NCI-H446 treated with DMSO at 0.1 percent for 48 hours (cell line): ENCODE data around the gene ZBTB20.

Experiments used
- DNase-seq: peaks from one replicate; lab custom pipeline; 2025; lab: John Stamatoyannopoulos, UW

The ZBTB20 gene

DNA sequence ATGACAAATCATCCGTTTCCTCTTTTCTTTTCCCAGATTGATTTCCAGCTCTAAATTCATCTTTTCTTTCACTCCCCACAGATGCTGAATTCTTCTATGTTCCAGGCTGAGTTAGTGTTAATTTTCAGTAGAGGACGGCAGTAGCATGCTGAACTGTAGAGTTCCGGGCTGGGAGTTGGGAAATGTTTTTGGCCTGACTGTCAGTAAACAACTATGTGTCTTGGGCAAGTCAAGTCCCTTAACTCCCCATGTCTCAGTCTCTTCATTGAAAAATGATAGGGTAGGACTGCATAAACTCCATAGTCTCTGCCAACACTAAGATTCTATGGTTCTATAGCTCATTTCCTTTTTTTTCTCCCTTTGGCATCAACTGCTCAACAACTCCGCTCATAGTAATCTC, 519.3 kb downstream of the ZBTB20 start:
- peak; percentile 48 for DNase-seq

DNA sequence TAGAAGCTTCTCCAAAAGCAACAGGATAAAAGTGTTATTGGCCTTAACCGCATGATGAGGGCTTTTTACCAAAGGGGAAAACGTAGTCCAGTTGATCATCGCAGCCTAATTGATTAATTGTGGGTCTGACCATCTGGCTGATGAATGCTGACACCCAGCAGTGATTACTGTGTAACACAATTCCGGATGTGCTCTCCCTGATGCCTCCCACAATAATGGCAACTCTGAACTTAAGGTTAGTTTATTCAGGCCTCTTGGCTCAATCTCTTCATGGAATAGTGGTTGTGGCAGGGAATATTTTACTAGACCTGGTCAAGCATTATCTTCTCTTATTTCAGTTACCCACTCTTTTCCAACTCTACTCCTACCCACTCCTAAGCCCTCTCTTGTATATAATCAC, 520.3 kb downstream of the ZBTB20 start:
- DNase-seq: peak; percentile 36

- peak; percentile 77 for DNase-seq
Measured at GRCh38 chr3:114624571-114625181, 522.4 kb downstream of the ZBTB20 start.

DNA sequence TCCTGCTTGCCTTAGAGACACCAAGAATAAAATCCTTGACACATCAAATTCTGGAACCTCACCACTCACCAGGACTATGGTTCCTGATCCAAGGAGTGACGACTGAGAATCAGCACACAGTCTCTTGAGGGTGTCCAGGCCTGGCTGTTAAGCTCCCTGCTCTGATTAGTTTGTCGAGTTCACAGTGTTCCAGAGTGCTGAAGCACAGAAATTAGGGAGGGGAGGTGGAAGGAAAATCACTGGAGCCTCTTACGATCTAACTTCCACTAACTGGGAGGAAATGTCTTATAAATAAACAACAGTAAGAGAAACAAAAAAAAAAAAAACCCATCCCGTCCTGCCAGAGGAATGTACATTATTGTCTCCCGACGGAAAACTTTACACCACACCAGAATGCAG, 523.0 kb downstream of the ZBTB20 start:
- no peak for DNase-seq

DNA sequence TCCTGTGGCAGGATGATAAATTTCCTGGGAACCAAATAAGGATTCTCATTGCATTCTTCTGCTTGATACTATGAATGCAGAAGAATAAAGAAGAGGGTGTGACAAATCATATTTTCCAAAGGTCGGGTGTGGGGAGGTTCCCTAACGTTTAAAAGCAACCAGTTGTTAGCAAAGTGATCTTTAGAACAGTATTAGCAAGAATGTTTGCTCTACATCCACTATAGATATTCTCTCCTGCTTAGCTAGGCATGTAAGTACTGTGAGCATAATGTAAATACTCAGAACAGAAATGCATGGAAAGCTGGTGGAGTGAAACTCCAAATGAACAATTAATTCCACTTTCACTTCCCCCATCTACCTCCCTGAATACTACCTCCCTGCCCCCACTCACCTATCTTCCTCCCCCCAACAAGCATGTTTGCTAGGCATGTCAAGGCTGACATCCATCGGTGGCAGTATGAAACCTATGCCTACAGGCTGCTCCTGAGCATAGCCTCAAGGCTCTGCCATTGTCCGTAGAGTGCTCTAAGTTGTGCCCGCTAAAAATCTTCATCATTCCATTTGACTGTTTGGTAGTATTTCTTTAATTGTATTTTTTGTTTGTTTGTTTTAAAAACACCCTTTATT, 523.6 kb downstream of the ZBTB20 start:
- DNase-seq: no peak

DNA sequence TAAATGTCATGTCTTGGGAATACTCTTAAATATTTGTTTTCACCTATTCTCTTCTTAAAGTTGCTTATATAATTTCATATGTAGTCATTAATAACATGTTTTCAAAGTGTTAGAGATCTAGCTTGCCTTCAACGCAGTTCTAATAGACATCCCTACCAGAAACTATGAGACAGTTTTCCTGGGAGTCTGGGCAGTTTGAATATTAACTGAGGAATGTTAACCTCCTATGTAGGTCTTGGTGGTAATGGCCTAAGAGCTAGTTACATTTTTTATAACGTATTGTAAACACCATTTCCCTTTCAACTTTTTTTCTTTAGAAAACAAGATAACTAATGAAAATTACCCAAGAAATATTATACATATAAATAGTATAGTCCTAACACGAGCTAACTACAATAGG, 525.1 kb downstream of the ZBTB20 start:
- no peak for DNase-seq

- no peak for DNase-seq
Measured at GRCh38 chr3:114619771-114620170, 527.3 kb downstream of the ZBTB20 start.

DNA sequence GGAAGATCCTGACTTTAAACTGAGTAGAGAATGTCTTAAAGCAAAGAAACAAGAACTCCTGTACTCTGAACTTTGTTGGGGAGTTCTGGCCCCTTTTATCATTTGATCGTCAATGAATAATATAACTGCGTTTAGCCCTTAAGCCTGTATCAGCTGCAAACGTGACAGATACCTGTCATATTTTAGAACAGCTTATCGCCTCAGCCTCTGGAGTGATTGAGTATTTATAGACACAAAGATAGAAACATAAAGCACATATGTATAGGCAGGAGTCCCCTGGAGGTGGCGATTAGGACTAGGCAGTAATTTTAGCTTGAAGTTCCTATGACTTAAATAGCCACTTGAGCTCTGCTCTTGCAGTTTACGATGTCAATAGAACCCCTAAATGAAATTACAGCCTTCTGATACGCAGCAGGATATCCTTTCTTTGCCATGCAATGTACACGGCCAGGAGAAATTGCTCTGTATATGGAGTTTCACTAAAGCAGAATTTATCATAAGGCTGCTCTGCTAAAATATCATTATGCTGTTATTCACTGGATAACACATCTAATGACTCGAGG, 531.5 kb downstream of the ZBTB20 start:
- DNase-seq: no peak

DNA sequence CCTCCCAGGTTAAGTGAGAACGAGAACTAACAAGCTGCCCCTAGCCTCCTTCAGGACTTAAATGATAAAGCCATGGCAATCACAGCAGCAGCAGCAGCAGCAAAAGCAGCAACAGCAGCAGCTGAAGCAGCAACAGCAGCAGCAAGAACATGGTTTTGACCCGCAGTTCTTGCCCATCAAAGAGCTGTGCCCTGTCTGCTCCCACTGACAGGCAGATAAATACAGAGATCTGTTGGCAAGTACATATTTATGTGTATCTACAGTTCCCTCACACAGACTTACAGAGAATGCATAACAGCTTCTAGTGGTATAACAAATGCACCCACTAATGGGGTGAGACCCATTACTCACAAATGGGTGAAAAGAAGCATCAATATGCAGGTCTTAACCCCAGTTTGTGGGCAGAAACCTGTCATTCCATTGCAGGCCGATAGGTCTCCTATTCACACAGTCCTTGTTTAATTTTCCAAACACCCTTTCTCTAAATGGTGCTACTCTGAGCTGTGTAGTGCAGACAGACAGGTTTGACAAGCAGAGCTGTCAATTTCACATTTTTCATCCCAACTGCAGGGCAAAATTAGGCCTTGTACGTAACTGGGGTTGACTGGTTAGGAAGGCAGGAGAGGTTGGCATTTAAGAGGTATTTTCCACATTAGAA, 537.0 kb downstream of the ZBTB20 start:
- no peak for DNase-seq

DNA sequence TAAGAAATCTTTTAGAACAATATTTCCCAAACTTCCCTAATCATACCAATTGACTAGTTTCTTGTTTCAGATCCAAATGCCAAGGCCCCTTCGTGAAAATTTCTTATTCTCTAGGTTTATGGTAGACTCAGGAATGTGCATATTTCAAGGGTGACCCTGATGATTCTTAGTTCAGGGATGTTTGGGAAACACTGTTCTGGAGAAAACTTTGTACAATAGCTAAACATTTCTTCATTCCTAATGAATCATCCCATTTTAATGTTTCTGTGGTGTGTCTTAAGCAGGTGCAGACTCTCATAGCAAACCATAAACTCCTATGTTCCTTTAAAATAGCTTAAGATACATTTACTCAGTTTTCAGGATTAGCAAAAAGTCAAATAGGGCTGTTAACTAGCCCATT, 538.8 kb downstream of the ZBTB20 start:
- DNase-seq: no peak

GRCh38 chr3:114606336-114606735, 540.8 kb downstream of the ZBTB20 start:
- DNase-seq: no peak

DNA sequence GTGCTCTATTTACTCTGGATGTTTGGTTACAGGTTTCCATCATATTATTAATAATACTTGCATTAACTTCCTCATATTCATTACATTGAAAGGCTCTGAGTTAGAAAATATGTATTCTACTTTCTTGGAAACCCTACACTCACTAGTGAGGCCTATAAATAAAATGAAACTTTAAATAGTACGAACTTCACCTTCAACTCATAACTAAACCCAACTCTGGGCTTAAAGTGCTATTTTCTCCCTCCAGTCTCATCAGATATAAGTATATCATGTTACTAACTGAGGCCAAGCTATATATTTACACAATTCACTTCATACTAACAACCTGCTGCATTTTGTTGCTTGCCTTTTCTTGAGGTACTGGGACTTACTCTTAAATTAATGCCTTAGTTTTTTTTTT, 546.5 kb downstream of the ZBTB20 start:
- DNase-seq: no peak

DNA sequence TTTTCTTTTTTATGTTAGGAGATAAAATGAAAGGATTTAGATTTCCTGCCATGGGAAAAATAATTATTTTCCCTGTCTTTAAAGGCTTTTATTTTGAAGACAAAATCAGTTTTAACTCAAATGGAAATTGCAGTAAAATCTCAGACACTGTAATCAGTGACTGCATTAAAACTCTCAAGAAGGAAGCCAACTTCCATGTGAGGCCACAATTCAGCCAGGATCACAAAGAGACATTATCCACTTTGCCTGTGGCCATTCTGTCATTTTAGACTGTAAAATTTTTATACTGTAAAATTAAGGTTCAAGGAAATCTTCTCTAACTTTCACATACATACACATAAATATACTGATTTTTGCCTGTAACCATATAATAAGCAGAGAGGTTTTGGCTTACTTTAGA, 549.2 kb downstream of the ZBTB20 start:
- no peak for DNase-seq

- no peak for DNase-seq
Measured at GRCh38 chr3:114597012-114597411, 550.1 kb downstream of the ZBTB20 start.

- DNase-seq: no peak
Measured at GRCh38 chr3:114596147-114596546, 550.9 kb downstream of the ZBTB20 start.

DNA sequence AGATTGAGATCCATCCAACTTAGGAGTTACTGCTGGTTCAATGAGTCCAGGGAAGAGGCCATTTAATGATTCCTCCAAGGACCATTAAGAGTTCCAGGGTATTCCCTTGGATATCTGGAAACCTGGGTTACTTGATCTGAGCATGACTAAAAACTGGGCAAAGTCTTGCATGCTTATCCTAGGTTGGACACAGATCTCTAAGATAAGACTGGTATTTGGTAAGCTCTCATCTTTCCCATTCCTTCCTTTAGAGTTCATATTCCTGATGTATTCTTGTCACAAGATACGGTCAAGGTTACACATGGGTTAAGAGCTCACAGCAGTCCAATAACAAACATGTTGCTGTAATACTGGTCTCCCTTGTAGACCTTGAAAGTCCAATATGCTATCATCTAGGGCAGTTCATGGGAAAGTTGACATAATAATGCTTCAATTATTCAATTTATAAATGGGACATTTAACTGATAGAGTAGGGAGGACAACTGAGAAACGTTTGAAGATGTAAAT, 551.5 kb downstream of the ZBTB20 start:
- DNase-seq: no peak

DNA sequence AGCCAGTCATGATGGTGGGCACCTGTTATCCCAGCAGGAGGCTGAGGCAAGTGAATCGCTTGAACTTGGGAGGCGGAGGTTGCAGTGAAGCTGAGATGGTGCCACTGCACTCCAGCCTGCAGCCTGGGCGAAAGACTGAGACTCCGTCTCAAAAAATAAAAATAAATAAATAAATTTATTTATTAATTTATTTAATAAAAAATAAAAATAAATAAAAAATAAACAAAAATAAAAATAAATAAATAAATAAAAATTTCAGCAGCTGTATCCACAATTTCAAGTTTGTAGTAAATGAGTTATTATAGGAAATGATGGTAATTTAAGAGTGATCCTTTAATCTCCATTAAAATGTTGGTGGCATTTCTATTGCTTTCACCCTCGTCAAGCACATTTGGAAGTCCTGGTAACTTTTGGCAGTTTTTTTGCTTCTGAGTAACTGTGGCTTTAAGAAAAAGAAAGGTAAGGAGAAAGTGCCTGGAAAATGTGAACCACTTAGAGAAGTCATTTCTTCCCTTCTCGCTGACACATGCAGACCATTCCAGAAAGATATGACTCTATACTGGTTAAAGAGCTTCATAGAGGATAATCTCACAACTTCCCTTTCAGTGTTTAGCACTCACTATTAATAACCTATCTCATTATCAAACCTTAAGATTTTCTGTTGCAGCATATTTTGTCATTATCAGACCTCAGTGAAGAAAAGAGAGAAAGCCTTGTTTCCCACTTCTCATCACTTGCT, 556.6 kb downstream of the ZBTB20 start:
- no peak for DNase-seq

- no peak for DNase-seq
Measured at GRCh38 chr3:114587986-114588385, 559.1 kb downstream of the ZBTB20 start.

DNA sequence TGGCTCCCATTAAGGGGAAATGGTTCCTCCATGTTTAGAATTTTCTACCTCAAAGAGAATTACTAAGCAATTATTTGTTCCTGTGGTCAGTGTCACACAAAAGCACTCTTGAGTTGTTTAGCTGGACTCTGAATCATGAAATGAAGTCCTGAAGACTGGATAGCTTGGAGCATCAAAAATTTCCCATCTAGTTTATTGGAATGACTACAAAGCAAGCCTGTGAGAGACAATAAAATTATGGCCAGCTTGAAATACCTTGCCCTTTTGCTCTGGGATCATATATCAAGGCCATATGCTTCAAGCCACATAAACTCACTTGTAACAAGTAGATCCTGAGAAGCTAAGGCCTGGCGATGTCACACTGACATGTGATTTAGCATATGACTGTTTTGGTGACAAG, 561.0 kb downstream of the ZBTB20 start:
- DNase-seq: no peak

DNA sequence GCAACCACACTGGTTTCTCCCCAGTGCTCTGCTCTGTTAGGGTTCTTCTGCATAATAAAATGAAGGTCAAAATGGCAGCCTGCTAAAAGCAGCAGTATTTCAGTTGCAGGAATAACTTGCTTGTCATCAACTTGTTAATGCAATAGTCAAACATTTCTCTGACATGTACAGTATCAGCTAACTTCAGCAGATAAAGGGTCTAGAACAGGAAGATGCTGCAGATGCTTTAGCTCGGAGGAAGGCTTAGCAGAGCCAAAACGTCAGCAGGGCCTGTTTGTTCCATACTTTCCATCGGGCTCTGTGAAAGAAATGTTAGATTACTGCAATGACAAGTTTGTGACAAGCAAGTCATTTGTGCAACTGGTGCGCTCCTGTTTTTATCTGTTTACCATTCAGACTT, 561.4 kb downstream of the ZBTB20 start:
- no peak for DNase-seq

DNA sequence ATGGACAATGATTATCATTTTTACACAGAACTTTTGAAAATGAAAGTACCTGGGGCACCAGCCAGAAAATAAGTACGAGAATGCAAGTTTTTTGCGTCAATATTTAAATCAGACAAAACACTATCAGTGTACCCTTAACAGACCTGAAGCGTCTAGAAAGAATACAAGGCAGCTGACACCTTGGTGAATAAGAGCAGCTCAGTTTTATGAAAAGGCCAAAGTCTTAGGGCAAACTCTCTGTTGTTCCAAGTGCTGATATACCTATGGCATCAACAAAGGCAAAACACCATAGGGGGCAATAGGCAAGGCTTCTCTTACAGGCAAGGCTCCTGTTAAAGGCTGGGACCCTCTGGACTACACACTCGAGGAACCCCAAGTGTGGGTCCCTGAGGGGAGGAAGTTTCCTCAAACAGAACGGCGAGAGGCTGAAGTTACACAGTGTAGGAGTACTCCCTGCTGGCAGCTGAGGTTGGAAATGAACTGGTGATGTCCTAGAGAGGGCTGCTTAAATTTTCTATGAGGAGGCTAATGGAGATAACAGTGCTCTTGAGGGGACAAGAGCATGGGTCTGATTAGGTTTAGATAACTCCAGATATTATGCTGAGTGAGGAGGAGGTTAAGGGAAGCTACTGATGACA, 562.2 kb downstream of the ZBTB20 start:
- no peak for DNase-seq

GRCh38 chr3:114582929-114583328, 564.2 kb downstream of the ZBTB20 start:
- no peak for DNase-seq
